ENCODE measurements around the gene KSR1. TPM values are rescaled to one million over a fixed set of nuclear protein-coding genes. Genes with fewer than 3 reads are reported as not detected.

The KSR1 gene
- total RNA-seq, 1 donor from 2014 or later: 90.2 TPM

DNA sequence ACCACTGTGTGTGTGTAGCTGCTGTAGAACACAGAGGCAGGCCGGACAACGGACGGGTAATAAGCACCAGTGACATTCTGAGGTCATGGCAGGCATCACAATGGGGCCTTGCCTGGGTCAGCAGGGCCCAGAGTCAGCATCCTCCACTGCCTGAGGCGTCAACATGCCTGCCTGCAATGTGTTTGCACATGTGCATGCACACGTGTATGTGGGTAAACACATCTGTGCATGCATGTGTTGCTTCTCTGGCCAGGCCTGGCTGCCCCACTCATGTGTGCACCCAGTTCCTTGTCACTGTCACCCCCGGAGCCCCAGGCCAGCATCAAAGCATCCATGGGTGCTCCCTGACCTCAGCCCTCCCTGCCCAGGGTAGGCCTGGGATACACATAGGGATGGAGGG lies 218.1 kb downstream of the KSR1 start:
- Histone ChIP-seq H4K20me1 (ENCODE audit: insufficient read depth, low read length) (no peaks in the 10 kb centered on the region), H3K4me2 (ENCODE audit: low read length) (no peak overlapping the region), H3K27ac (ENCODE audit: low read depth, low read length) (no peak overlapping the region), H3K9me3 (ENCODE audit: insufficient read depth, low read depth, low read length) (no peaks in the 10 kb centered on the region), H3K36me3 (ENCODE audit: insufficient read depth, low read length) (no peaks in the 10 kb centered on the region), H2AFZ (ENCODE audit: low read depth, low read length) (no peak overlapping the region), H3K9ac (ENCODE audit: low read length) (no peak overlapping the region), H3K79me2 (ENCODE audit: insufficient read depth, low read length) (no peaks in the 10 kb centered on the region), H3K4me1 (ENCODE audit: insufficient read depth, low read length) (no peaks in the 10 kb centered on the region), H3K27me3 (ENCODE audit: insufficient read depth, low read length) (peaks cover 3% of the 10 kb centered on the region), H3K4me3 (ENCODE audit: insufficient read depth, low read depth, low read length) (no peak overlapping the region)
- no peak overlapping the region for H3K4me3 Mint-ChIP-seq (ENCODE audit: unreplicated experiment)
- TF ChIP-seq EZH2 (IDR thresholded peaks at IDR 0.05; ENCODE audit: insufficient read depth, low read length) (no peak), CTCF (IDR thresholded peaks at IDR 0.05; ENCODE audit: insufficient read depth, low read depth, low read length) (no peak)
- FAIRE-seq (no peak), DNase-seq (ENCODE audit: low read depth) (no peak)
- no peaks in the 10 kb centered on the region for H3K9me3 Mint-ChIP-seq (ENCODE audit: unreplicated experiment)
- peaks cover 2% of the 10 kb centered on the region for H3K36me3 Mint-ChIP-seq (ENCODE audit: low read depth, unreplicated experiment)
- no peaks in the 10 kb centered on the region for H3K4me1 Mint-ChIP-seq (ENCODE audit: low read depth, unreplicated experiment)
- H3K27ac Mint-ChIP-seq (ENCODE audit: unreplicated experiment): no peak overlapping the region
- peaks cover 32% of the 10 kb centered on the region for H3K27me3 Mint-ChIP-seq (ENCODE audit: low read depth, unreplicated experiment)

Other genes with a start within 250 kb of the KSR1 start
- gene WSB1, start 162.3 kb upstream of the KSR1 start, total RNA-seq: 217 and 253 TPM in 2 replicates
- 9.0 and 9.4 TPM in 2 replicates for gene LGALS9, start 174.7 kb downstream of the KSR1 start, total RNA-seq